ENCODE measurements around the gene NDUFS2.

NDUFS2 gene

DNA sequence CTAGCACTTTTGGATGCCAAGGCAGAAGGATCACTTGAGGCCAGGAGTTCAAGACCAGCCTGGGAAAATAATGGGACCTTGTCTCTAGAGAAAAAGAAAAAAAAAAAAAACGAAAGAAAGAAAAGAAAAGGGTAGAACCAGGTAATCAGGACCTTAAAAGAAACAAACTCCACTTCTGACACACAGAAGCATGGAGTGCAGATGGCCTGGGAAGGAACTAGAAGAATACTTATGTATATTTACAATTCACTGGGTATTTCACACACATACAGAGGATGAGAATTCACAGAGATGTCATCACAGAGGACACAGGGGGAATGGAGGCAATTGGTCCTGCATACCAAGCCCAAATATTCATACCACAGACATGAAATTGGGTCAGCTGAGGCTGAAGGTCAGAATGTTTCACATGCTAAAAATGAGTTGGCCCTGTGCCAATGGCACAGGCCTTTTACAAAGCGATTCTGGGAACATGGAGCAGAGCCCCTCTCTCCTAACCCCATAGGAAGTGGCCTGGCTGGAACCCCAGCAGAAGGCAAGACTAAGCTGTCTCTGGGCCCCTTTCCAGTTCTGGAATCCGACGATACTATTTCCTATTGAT lies 29.3 kb upstream of the NDUFS2 start:
- DNase-seq = no peak

DNA sequence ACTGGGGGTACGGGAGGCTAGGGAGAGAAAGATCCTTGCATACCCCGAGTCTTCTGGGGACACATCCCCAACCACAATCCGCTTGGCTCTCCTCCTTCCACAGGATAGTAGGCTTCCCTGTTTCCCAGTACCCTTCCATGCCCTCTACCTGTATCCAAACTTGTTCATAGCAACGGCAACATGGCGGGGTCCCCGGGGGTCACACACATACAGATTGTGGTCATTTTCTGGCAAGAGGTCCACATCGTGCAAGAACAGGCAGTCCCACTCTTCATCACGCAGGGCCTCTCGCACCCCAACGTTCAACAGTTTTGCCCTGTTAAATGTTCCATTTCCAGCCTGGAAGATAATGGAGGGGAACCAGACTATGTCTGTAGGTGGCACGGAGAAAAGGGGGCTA lies 28.5 kb upstream of the NDUFS2 start:
- DNase-seq = no peak

DNA sequence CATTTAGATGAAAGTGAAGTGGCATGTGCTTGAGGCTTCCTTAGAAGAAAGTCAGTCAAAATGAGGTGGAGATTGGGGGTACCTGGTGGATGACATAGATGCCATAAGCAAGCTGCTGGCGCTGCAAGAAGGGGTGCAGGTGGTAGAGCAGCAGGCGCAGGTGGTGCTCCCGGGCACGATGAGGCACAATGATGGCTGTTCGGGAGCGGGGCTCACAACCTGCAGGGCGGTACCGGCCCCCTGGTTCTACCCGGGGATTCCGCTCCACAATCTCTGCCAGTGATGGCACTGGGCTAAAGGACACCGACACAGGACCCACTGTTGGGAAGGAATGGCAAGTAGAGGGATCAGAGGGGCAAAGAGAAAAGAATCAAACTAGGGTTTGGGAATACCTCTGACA lies 27.3 kb upstream of the NDUFS2 start:
- DNase-seq = no peak

DNA sequence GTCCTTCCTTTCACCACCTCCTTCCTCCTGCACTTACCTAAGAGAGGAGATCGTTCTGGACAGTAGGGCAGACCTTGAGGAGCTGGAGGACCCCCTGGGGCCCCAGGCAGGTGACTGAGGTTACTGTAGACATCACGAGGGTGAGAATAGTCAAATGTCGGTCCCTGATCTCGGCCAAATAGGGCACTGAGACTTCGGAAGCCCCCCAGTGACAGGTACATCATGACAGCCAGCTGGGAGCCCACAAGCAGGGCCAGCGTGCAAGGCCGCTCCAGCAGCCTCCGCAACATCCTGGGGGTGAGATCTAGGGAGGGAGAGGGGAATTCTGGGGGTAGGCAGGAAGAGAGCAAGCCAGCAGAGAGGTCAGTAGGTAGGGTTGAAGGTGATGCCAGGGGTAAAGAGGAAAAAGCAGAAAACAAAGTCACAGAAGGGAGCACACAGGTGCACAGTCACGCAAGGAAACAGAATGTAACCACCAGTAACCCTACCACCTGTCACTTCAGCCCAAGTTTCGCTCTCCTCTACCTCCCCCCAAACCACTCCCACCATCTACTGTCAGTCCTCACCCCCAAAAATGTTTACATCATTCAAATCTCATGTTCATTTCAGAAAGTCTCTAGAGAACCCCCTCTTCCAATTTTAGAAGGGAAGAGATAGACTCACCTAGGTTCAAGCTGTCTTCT lies 26.3 kb upstream of the NDUFS2 start:
- DNase-seq = no peak

DNA sequence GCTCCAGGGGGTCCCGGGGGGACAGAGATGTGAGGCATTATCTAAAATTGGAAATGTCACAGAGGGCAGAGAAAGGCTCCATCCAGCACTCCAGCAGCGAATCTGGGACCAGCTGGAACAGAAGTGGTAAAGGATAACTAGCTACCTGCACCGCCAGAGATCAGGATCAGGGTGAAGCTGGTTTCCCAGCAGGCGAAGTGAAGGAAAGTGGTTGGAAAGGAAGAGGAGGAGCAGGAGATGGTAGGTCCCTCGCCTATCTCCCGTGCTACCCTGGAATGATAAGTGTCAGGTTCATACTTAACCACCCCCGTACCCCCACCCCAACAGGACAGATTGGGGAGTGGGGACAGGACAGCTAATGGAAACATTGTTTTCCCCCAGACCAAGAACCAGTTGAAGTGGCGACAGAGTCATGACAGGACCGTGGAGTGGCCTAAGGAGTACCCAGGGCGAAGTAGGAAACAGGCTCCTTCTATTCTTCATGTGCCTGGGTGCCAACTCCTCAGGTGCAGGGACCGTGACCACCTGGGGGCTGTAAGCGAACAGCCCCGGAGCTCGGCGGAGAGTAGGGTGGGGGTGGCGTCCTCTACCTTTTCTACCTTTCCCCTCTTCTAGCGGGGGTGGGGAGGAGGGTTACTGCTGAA lies 25.6 kb upstream of the NDUFS2 start:
- no peak for DNase-seq

DNA sequence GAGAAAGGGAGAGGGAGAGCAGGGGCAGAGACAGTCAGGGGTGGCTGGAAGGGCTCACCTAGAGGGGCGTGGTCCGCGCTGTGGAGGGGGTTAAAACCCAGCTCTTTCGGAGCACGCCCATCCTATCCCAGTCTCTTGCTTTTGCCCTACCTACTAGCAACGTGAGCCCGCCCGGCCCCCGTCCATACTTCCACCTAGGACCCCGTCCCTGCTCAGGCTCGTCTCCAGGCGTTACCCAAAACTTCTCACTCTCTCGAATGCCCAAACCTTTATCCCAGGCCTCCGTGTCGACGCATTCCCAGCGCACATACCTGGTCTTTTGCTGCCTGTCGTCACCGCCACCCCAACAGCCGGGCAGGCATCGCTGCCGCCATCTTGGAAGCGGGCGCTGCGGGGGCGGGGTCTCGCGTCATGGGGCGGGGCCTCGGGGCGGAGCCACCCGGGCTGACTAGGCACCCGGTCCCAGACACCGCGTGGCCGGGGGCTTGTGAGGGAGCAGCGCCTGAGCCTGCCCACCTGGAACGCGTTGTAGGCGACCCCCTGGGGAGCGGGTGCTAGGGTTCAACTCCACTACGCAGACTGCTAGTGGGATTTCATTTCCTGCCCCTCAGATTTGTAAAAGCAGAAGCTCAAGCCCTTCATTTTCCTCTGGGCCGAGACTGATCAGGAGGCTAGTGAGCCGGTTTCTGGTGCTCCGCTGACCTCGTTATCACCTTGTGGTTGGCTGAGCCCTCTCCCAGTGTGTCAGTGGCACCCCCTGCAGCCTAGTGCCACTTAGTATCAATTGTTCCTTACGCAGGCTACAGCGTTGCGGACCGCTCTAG lies 24.8 kb upstream of the NDUFS2 start, which contains the start of gene B4GALT3:
Gene B4GALT3, minus strand, starts transcription at position 396 of the 824 bp plus-strand sequence. CDS start 1,447 bp downstream, outside the sequence.
- DNase-seq = peak; percentile 77

DNA sequence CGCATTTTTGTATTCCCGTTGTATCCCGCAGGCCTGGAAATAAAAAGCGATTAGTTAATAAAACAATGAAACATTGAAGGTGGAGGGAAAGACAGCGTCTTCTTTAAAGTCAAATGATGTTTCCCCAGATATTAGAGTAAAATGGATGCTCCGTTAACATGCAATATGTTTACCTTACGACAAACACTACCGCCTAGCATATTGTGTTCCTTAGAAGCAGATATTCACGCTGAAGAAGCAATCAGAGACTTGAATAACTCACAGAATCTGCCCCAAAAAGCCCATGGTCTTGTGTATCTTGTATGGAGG lies 24.3 kb upstream of the NDUFS2 start:
- no peak for DNase-seq

DNA sequence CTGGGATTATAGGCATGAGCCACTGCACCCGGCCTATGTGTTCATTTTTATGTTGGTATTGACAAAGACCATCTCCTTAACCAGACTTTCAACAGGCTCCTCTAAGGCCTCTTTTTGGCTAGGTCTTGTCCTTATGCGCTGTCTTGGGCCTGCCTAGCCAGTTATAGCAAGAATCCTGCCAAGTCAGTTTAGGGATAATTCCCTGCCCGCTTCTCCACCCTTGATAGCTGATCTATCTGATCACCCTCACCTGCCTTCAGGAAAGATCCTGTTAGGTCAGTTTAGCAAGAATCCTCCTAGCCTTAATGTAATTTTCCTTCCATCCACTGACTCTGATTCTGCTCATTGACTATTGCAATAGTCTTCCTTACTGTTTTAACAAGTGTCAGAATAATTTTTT lies 22.5 kb upstream of the NDUFS2 start:
- DNase-seq = no peak

DNA sequence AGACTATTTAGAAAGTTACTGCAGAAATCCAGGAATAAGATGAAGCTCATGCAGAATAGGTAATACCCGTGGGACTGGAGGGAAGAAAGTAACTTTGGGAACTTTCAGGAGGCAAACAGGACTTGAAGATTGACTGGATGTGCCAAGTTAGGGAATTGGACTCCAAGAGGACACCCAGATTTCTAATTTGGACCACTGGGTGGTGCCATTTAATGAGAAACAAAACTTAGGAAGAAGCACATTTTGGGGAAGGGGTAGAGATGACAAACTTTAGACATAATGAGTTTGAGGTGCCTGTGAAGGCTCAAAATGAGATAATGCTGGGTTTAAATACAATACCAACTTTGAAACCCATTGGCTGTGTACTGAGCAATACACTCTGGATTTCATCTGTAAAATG lies 21.5 kb upstream of the NDUFS2 start:
- no peak for DNase-seq

DNA sequence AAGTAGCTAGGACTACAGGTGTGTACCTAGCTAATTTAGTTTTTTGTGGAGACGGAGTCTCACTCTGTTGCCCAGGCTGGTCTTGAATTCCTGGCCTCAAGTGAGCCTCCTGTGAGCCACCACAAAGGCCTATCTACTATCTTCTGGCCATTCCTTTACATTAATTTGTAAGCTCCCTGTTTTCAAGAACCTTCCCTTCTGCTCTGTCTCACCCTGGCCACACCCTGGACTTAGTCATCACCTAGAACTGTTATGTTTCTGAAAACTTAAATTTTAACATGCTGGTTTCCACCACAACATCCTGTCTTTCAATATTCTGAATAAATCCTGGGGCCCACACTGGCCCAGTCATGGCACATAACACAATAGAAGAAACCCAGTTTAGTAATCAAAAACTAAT lies 20.0 kb upstream of the NDUFS2 start:
- peak; percentile 0 for DNase-seq

DNA sequence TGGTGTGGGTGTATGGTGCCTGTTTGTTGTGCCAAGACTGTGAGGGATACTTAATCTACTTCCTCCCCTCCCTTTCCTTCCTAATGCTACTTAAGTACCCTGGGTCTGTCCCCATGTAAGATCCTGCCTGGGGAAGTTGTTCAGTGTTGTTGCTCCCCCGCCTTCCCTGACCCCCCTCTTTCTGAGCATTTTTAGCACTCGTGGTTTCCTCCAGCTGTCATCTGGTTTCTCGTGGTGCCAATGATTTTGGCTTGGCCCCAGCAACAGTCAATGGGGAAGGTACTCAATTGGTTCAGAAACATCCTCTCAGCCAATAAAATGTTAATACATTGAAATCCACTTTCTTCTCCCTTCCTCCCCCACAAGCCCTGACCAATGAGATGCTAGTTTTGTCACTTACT lies 16.9 kb upstream of the NDUFS2 start:
- no peak for DNase-seq

DNA sequence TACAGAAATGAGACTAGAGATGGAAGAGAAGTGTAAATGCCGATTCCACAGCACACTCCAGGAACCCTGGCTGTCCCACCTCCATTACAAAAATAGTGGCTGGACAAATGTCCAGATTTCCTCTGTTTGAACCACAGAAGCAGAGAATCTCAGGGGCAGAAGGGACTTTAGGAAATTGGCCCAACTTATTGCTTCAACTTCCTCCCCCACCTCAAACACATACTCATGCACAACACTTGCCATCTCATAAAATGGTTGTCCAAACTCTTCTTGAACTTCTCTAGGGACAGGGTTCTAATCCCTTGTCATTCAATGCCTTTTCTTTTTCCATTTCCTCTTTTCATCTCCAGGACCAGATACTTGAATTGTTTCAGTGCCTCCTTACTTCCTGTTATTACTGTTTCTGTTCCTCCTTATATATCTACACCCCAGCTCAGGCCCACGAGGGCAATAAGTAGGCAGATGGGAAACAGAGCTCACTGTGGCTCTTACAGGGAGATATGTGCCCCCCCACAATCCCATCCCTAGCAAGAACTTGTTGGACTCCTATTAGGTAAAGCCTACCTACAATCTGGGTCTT lies 16.3 kb upstream of the NDUFS2 start:
- no peak for DNase-seq

DNA sequence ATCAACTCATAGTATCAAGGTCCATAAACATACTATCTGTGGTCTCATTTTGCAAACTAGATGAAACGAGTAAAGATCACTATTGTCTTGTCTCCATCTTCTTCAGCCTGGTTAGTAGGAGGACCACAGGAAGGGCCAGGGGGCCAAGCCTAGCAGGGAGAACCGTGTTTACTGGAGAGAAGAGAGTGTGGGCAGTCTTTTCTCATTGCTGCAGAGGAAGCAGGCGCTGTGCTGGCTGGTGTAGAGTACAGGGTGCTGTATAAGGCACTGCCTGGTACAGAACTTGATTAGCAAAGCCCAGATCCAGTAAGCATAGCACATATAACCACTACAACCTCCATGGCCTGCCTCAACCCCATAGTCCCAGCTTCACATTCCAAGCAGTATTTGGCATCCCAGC lies 14.9 kb upstream of the NDUFS2 start:
- DNase-seq = no peak

DNA sequence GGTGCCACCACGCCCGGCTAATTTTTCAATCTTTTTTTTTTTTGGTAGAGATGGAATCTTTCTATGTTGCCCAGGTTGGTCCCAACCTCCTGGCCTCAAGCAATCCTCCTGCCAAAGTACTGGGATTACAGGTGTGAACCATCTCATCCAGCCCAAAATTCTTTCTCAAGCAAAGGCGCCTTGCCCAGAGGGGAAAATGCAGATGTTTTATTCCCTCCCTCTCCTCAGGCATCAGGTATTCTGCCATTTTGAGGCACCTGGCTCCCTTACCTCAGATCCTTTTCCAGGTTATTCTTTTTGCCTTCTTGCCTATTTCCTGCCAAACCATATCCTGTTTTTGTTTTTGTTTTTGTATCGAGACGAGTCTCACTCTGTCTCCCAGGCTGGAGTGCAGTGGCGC lies 13.8 kb upstream of the NDUFS2 start:
- no peak for DNase-seq

DNA sequence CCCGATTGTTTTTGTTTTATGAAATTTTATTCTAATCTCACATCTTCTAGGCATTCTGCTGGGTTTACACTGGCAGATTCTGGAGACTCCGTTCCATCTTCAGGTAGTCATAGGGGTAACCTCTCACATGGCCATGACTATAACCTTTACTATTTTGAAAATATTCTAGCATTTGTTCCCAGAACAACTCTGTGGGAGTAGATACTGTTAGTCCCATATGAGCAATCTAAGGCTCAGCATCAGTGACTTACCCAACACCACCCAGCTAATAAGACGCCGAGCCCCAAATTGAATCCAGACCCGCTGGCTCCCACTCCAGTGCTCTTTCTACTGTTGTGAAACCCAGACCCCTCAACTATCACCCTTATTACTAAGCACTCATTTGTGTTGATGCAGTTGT lies 13.1 kb upstream of the NDUFS2 start:
- no peak for DNase-seq

DNA sequence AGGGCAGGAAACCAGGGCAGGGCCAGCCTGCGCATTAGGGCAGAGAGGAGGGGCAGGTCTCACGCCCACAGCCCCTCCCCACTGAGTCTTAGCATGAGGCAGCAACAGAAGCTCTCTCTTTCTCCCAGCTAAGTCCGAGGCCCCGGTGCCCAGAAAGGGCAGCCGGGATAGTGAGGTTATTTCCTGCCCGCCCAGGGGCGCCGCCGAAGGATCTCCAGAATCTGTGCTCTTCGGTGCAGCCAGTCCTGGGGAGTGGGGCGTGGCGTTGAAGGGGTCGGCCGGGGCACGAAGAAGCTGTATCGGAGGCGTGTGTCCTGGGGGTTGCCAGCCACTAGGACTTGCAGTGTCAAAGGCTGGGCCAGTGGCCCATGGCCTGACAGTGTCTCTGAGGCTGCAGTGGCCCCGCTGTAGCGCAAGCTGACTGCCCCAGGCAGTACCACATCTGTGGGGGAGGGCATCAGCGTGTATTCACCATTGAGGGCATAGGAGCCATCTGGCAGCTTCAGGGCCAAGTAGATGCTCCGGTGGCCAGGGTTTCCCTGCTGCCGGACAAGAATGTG lies 11.1 kb upstream of the NDUFS2 start:
- no peak for DNase-seq

DNA sequence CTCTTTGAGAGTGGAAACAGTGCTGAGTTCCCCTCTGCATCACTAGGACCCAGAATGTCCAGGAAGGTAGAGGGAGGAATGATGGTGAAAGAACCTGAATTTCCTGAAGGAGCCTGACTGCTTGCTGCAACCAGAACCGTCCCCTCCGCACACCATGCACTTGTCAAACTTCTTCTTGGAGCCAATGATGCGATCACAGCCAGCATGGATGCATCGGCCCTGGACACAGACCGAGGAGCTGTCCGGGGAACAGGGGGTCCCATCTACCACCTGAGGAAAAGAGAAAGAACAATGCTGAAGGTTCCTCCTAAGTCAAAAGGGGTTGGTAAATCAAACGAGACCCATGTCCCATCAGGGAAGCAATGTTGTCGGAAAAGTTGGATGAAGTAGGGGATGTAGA lies 10.2 kb upstream of the NDUFS2 start:
- no peak for DNase-seq

DNA sequence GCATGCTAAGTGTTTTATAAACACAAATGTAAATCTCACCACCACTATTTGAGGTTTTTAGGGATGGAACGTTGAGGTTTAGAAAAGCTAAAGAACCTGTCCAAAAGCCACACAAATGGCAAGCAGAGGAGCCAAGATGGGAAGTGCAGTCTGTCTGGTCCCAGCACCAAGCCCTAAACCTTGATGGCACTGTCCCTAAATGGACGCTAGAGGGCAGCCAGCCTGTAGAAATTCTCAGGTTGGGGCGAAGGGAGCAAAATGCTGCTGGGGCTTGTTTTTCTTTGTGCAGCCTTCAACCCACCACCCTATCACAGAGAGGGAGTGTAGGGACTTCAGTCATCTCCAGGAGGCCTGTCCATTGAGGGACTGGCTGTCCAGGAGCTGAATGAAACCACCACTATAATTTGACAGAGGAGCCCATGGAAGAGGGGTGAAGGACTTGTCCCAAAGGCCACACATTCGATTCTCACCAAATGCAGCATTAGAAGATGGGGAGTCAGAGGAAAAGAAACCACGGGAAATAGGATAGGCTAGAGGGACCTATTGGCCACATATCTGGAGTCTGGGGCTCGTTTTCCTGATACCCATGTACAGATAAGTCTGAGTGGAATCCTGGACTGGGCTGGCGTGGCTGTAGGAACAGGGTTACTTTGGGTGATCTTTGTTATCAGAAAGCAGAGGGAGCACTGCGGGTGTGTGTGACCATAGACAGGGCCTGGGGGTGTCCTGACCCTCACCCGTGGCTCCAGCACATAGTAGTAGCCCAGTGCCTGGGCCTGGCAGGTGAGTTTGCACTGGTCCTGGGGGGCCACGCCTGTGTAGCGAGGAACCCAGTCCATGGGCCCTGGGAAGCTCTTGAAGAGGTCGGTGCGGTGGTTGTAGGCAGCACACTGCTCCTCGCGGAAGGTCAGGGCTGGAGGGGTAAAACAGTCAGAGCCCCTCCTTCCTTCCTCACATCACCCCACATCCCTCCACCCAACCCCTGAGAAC lies 9.4 kb upstream of the NDUFS2 start:
- peak; percentile 32 for DNase-seq

DNA sequence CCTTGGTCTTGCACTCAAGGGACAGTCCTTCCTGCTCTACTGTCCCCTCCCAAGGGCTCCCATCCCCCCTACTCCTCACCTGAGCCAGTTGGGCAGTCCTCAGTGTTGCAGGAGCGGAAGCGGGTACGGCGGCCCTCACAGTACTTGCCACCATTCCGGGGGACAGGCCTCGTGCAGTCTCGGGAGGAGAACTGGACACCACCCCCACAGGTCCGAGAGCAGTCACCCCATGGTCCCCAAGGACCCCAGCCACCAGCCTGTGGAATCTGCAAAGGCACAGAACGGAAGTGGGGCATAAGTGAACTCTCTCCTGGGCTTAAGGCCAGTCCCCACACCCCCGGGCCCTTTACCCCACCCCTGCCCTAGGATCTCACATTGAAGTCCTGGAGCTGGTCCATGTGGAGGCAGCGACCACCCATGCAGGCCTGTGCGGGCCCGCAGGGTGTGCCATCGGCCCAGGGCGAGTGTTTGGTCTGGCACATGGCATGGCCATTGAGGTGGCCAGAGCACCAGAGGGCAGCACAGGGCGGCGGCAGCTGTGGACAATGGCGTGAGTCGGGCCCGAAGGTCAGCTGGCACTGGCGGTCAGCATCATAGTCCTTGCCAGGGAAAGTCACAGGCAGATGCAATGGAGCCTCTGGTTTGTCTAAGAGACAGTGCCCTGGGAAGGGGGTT lies 8.5 kb upstream of the NDUFS2 start:
- no peak for DNase-seq

DNA sequence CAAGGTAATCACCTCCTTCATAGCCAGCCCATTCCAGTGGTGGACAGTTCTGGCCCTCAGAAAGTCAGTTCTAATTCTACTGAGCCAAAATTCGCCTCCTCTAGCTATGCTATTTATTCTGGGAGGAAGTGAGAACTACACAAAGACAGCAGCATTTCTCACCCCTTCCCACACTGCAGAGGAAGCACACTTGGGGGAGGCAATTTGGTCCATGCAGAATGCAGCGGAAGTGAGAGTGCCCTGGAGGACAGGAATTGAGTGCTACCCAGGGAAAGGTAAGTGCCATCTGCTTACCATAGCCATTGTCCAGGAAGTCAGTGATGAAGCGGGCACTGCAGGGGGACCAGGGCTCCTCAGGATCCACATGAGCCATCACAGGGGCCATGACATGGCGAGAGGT lies 7.0 kb upstream of the NDUFS2 start:
- no peak for DNase-seq

DNA sequence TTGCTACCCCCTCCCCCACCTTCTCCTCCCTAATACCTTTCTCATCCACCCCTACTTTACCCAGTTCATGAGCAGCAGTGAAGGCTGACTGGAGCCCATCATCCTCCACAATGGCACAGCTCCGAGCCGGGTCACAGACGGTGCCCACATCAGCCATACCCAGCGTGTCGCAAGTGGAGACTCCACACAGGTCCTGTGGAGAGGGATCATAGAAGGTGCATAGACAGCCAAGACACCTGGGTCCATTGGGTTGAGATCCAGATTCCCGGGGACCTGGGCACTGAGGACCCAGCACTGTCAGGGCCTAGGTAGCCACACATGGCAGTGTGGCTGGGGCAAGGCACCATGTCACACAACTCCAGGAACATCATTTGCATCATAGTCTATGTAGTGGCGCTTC lies 6.1 kb upstream of the NDUFS2 start:
- no peak for DNase-seq
